HG02840 (cell line): ENCODE measurements around the gene PKD1.
"Not testable (repeated sequence)": the region's sequence is repeated elsewhere in the genome, so short reads cannot be mapped to it uniquely, and the experiment has no call there.

Experiments
- ATAC-seq: cut with Tn5 transposase; IDR thresholded peaks from one replicate; pipeline ENCODE4 v1.9.1; 2021; ENCODE audit warnings: mild to moderate bottlenecking, moderate library complexity, moderate number of reproducible peaks; ENCODE audit not compliant: unreplicated experiment, low FRiP score

Gene PKD1

GRCh38 chr16:2152695-2153506 lies 17.2 kb upstream of the PKD1 start:
- ATAC-seq: no peak

GRCh38 chr16:2151188-2152091 lies 15.7 kb upstream of the PKD1 start:
- no peak for ATAC-seq

- ATAC-seq: no peak
Measured at GRCh38 chr16:2150418-2151187, 14.9 kb upstream of the PKD1 start.

- no peak for ATAC-seq
Measured at GRCh38 chr16:2149630-2150417, 14.1 kb upstream of the PKD1 start.

- no peak for ATAC-seq
Measured at GRCh38 chr16:2148714-2149629, 13.3 kb upstream of the PKD1 start.

GRCh38 chr16:2147981-2148671 lies 12.4 kb upstream of the PKD1 start, which contains the start of gene RAB26:
RAB26 (plus strand) TSS chr16:2148625; CDS start chr16:2148784, 159 bp downstream.
- no peak for ATAC-seq

GRCh38 chr16:2147378-2147777 lies 11.7 kb upstream of the PKD1 start:
- ATAC-seq: no peak

GRCh38 chr16:2145843-2146242 lies 10.1 kb upstream of the PKD1 start:
- ATAC-seq: no peak

GRCh38 chr16:2143878-2144485 lies 8.3 kb upstream of the PKD1 start:
- no peak for ATAC-seq

- ATAC-seq: no peak
Measured at GRCh38 chr16:2142942-2143877, 7.5 kb upstream of the PKD1 start.

- not testable (repeated sequence) for ATAC-seq
Measured at GRCh38 chr16:2135071-2135470, 627 bp downstream of the PKD1 start.

- not testable (repeated sequence) for ATAC-seq
Measured at GRCh38 chr16:2133797-2134196, 1.9 kb downstream of the PKD1 start.

GRCh38 chr16:2129890-2130447 lies 5.7 kb downstream of the PKD1 start:
- not testable (repeated sequence) for ATAC-seq

- ATAC-seq: not testable (repeated sequence)
Measured at GRCh38 chr16:2129251-2129650, 6.4 kb downstream of the PKD1 start.

GRCh38 chr16:2127630-2128280 lies 7.9 kb downstream of the PKD1 start:
- ATAC-seq: not testable (repeated sequence)
